GM19025 (cell line): ENCODE measurements around the gene ATP2C1.
"Not testable (repeated sequence)": the region's sequence is repeated elsewhere in the genome, so short reads cannot be mapped to it uniquely, and the experiment has no call there.

Experiments used
- ATAC-seq: cut with Tn5 transposase; IDR thresholded peaks from one replicate; pipeline ENCODE4 v1.9.1; 2021; ENCODE audit warnings: mild to moderate bottlenecking, low read depth, moderate library complexity; ENCODE audit not compliant: unreplicated experiment

Gene ATP2C1, protein sequence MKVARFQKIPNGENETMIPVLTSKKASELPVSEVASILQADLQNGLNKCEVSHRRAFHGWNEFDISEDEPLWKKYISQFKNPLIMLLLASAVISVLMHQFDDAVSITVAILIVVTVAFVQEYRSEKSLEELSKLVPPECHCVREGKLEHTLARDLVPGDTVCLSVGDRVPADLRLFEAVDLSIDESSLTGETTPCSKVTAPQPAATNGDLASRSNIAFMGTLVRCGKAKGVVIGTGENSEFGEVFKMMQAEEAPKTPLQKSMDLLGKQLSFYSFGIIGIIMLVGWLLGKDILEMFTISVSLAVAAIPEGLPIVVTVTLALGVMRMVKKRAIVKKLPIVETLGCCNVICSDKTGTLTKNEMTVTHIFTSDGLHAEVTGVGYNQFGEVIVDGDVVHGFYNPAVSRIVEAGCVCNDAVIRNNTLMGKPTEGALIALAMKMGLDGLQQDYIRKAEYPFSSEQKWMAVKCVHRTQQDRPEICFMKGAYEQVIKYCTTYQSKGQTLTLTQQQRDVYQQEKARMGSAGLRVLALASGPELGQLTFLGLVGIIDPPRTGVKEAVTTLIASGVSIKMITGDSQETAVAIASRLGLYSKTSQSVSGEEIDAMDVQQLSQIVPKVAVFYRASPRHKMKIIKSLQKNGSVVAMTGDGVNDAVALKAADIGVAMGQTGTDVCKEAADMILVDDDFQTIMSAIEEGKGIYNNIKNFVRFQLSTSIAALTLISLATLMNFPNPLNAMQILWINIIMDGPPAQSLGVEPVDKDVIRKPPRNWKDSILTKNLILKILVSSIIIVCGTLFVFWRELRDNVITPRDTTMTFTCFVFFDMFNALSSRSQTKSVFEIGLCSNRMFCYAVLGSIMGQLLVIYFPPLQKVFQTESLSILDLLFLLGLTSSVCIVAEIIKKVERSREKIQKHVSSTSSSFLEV

DNA sequence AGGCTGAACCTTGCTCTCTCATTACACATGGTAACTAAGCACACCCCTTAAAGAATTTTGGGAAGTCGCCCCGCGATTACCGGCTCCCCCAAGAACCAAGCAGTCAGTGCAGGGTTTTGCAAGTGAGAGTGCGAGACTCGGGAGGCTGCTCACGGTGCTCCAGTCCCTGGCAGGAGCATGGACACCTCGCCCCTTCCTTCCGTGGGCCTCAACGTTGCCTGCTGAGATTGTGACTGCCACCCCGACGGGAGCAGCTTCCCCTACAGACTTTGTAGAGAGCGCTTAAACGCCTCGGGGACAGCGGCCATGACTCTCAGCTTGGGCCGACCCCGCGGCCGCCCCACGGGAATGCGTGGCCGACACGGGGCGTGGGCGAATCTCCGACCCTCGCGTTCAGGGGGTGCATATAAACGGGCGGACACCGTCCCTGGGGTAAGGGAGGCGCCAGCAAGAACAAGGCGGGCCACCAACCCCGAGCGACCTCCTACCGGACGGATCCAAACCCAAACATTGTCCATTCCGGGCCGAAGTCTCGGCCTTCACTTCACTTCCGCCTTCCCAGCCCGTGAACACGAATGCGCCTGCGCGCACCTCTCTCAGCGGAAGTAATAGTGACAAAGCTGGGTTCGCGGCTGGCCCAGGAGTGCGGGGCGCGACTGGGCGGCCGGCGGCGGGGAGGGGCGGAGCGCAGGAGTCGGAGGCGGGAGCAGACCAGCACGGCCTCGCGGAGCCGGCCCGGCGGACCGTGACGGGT lies at the start of gene ATP2C1:
TSS of gene ATP2C1 (plus strand) at position 709 of the 754 bp plus-strand sequence. CDS start 686 bp downstream, outside the sequence.
- ATAC-seq: peak; percentile 95

DNA sequence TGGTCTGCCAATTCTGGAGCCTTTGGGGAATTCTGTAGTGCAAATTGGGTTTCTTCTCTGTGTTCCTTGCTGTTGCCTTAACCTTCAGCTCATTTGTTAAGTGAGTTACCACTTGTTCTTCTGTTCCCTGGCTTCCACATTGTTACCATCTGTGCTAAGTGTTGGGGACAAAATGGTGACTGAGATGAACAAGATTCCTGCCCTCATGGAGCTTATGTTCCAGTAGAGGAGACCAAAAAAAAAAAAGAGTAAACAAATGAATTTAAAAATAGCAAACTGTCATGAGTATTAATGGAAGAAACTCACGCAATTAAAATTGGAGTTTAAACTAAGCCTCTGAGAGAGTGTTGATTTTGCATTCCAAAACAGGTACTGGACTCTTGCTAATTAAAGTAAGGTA lies 49.4 kb upstream of the ATP2C1 start:
- ATAC-seq: no peak

DNA sequence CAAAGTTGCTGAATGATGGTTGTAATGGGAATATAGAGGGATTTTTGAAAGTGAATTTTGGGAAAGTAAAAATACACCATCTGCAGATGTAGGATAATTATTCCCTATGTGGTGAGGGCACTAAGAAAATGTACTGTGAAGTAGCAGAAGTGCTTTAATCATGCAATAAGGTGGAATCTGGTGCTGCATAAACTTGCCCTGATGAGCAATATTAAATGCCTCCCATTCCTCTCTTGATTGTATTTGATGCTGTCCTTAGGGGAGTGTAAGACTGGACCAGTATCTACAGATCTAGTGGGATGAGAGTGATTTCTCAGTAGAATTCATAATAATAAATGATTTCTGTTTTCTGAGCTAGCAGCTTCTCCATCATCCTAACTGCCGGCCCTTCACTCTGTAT lies 47.7 kb upstream of the ATP2C1 start:
- ATAC-seq: no peak

DNA sequence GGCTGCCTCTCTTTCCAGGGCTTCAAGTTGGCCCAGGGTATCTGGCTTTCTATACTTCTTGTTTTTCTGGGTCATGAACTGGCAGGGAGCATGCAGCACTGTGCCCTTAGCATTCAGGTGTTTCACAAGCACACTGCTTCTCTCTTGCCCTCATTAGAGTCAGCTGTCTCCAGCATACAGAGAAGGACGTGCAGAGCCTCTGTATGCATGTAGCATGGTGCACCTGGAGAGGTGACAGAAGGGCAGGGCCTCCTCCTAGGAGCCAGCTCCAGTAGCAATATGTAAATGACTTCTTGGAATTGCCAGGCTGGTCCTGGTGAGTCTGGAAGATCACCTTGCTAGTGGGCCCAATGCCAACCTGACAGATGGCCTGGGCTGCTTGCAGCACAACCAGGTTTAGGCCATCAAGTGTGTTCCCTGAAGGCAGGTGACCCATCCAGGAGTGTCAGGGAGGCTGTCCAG lies 44.8 kb upstream of the ATP2C1 start:
- ATAC-seq: no peak

DNA sequence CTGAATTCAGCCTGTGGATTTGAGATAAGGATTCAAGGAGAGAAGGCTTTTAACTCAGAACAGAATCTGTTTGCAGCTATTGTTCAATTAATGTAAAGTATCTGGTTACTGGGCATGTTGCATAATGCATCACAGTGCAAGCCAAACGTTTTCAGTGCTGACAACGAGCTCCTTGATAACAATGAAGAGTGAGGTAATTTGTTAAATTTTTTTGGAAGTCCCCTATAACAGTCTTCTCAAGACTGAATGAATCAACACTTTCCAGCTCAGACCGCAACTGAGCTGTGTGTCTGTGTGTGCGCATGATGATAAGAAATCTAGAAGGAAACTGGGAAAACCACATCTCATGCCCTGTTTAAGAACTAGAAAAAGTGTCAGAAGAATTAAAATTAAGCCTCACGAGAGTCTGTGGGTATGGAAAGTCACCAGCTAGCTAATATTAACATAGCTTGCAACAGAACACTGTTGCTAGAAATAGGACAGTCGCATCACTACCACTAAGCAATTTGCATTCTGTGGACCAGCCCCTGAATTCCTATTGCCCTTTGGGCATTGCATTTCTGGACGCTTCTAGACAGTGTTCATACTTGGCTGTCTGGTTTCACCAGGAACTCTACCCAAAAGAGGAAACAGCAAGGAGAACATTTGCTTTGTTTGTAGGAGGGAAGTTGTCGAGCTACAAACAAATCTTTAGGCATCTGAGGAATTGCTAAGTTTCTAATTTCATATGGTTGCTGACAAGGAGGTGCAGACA lies 43.7 kb upstream of the ATP2C1 start:
- peak; percentile 64 for ATAC-seq

DNA sequence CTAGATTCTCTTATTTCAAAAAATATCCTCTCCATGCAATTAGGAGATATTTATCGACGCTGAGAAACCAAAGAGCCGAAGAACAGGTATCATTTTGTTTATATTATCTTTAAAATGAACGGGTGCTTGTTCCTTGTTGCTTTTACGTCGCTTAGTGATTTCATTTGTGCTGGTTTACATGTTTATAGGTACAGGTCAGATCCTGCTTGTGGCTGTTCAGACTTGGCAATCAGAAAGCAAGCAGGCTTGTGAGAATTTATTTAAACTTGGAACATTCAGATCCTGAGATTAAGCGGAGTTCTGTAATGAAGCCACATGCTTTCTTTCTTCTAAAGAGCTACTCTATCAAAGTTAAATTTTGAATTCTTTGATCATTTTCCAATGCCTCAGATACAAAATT lies 43.0 kb upstream of the ATP2C1 start:
- no peak for ATAC-seq

DNA sequence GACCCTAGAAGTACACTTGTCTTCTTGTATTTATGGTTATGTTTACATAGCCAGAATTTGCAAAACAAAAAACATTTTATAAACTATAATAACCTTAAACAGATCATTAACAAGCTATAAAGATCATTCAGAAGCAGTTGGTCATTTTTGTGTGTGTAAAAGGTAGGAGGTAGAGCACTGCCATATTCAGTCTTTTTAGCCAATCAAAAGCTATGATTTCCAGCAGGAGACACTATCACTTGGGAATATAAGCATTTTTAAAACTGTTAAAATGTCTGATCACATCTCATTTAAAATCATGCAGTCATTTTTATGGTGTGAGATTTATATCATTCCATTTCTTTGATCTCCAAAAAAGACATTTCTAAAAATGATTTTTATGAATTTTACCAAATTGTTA lies 42.6 kb upstream of the ATP2C1 start:
- ATAC-seq: no peak

DNA sequence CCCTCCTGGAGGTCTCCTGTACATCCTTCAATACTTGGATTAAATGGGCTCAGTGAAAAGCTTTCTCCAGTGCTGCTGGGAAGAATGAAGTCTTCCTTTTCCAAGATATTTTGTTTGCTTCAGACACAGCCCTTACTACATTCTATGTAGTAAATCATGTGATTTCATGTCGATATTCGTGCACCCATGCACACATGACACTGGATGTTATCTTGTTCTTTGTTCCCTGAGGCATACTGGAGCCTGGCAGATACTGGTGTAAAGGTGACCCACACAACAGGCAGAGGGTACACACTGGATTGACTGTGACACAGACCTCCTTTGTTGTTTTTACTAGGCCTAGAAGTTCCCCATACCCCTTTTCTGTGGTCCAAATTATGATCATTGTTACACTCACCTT lies 40.3 kb upstream of the ATP2C1 start:
- no peak for ATAC-seq

DNA sequence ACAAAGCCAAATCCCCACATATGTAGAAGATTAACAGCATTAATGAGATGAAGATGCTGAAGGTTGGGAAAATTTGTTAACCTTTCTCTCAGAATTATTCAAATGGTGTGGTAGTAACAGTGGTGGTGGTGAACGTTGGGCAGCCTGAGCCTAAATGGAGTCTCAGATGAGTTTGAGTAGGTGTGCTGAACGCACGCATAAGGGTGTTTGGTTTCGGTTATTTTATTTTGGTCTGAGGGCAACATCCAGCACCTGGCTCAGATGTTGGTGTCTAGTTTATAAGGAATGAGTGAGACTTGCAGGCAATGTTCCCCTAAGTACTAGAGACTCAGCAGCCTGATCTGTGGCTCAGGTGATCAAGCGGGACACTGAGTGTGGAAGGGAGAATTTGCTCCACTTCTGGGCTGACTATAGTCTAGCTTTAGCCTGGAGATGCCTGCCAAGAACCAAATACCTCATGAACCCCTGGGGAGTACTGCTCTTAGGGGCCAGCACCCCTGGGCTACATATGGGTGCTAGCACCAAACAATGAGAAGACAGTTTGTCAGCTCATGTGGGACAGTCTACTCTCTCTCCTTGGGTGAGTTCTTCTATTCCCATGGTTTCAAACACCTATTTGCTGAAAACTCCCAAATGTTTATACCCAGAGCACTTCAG lies 39.5 kb upstream of the ATP2C1 start:
- ATAC-seq: peak; percentile 50

DNA sequence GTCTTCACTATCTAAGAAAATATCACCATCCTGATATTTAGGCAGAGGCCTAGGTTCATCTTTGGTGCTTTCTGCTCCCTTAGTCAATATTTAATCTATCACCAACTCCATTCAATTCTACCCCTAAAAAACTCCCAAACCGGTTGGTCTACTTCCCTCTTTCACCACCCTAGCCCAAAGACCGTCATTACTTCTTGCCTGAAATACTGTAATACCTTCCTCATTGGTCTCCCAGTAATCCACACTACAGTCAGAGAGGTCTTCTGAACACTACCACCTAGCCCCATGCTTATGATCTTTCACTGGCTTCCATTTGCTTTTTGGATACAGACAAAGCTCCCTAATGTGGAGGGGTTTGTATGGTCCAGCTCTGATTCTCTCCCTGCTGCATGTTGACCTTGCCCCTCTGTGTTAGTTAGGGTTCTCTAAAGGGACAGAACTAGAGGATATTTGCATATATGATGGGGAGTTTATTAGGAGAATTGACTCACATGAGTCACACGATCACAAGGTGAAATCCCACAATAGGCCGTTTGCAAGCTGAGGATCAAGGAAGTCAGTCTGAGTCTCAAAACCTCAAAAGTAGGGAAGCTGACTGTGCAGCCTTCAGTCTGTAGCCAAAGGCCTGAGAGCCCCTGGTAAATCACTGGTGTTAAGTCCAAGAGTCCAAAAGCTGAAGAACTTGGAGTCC lies 36.4 kb upstream of the ATP2C1 start:
- ATAC-seq: no peak

DNA sequence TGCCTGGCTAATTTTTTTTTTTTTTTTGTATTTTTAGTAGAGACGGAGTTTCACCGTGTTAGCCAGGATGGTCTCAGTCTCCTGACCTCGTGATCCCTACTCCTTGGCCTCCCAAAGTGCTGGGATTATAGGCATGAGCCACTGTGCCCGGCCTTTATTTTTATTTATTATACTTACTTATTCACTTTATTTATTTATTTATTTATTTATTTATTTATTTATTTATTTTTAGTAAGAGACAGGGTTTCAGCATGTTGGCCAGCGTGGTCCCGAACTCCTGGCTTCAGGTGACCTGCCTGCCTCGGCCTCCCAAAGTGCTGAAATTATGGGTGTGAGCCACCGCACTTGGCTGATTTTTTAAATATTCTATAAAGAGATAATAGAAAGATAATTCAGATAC lies 31.8 kb upstream of the ATP2C1 start:
- ATAC-seq: not testable (repeated sequence)

DNA sequence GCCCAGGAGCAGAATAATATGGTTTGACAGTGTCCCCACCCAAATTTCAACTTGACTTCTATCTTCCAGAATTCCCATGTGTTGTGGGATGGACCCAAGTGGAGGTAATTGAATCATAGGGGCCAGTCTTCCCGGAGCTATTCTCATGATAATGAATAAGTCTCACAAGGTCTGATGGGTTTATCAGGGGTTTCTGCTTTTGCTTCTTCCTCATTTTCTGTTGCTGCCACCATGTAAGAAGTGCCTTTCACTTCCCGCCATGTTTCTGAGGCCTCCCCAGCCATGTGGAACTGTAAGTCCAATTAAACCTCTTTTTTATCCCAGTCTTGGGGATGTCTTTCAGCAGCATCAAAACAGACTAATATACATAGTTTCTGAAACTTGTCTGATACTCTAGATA lies 28.4 kb upstream of the ATP2C1 start:
- no peak for ATAC-seq

DNA sequence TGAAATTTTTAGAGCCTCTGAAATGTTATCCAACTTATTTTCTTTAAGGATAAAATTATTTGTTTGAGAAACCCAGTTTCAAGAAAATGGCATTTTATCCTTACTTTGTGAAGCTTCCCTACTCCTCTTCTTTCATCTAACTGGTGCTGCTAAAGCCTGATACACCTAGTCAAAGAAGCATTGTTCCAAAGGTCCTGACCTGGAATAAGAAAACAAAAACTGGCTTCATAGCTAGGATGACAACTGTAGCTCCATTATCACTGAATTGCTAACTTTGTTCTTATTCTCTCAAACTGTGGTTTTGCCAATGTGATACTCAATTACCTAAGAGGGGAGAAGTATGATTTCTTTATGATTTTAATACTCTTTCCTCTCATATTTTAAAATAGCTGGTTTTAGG lies 27.6 kb upstream of the ATP2C1 start:
- ATAC-seq: no peak

DNA sequence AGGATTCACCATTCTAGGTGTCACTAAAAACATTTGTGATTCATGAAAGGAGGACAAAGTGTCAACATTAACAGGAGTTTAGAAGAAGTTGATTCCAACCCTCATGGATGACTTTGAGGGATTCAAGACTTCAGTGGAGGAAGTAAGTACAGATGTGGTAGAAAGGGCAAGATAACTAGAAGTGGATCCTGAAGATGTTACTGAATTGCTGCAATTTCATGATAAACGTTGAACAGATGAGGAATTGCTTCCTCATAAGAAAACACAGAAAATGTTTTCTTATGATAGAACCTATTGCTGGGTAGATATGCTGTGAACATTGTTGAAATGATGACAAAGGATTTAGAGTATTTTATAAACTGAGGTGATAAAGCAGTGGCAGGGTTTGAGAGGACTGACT lies 23.5 kb upstream of the ATP2C1 start:
- ATAC-seq: no peak

DNA sequence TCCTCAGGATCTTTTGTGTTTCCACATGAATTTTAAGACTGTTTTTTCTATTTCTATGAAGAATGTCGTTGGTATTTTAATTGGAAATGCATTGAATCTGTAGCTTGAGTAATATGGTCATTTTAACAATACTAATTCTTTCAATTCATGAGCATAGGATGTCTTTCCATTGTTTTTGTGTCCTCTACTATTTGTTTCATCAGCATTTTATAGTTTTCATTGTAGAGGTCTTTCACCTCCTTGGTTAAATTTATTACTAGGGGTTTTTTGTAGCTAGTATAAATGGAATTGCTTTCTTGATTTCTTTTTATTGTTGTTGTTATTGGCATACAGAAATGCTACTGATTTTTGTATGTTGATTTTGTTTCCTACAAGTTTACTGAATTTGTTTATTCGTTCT lies 17.3 kb upstream of the ATP2C1 start:
- ATAC-seq: no peak

DNA sequence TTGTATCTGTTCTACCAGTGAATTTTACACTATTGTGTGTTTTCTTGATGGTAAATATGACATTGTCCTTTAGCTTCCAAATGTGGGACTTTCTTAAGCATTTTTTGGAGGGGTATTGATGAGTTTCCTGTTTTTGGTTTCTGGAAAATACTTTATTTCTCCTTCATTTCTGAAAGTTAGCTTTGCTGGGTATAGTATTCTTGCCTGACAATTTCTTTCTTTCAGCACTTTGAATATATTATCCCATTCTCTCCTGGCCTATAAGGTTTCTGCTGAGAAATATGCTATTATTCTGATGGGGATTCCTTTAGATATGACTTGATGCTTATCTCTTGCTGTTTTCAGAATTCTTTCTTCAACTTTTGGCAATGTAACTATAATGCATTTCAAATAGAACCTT lies 15.4 kb upstream of the ATP2C1 start:
- no peak for ATAC-seq

DNA sequence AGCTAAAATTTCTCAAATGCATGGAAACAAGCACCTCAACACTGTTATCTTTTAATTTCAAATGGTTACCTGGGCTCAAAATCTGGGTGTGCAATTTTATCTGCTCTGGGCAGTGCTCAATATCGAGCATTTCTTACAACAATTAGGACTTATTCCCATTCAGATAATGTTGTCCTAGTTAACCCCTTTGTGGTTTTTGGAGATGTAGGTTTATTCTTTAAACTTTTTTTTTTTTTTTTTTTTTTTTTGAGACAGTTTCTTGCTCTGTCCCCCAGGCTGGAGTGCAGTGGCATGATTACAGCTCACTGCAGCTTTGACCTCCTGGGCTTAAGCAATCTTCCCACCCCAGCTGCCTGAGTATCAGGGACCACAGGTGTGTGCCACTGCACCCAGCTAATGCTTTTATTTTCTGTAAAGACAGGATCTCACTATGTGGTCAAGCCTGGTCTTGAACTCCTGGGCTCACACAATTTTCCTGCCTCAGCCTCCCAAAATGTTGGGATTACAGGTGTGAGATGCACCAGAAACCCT lies 4.4 kb upstream of the ATP2C1 start:
- no peak for ATAC-seq

DNA sequence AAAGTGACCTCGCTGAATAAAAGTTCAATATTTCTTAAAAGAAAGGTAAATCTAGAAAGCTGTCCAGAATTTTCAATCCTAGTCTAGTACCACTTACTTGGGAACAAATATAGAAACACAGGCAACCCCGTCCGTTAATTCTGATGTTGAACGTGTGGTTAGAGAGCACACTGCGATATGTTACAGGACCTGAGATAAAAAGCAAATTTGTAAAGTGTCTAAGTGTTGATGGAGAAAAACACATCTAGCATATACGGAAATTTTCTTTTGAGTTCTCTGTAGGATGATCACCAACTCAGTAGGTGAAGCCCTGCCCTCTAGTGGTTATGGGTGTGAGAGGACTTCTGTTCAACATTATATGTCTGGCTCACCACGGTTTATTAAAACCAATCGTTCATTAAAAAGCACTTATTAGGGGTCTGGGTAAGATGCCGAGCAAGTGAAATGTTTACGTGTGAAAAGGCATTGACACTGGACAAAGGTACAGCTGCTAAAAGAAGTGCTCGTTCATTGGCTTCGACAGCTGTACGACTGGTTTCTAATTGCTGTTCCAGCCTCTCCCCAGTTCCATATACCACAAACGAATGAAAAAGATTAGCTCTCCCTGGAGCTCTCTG lies 1.0 kb upstream of the ATP2C1 start:
- no peak for ATAC-seq
